ENCODE data around the gene TNFRSF1A.

The TNFRSF1A gene

GRCh38 chr12:6327229-6328041 is 14.4 kb downstream of the TNFRSF1A start:
- H3K4me3 ChIP-seq (replicated peaks in 1 of 2; ENCODE audit: low read depth in 2 of 2, low read length in 2 of 2) = no peak overlapping the region
- DNase-seq (ENCODE audit: low read depth in 2 of 2) = peak; percentile 42 to 44
- TF ChIP-seq, protein P1, sequence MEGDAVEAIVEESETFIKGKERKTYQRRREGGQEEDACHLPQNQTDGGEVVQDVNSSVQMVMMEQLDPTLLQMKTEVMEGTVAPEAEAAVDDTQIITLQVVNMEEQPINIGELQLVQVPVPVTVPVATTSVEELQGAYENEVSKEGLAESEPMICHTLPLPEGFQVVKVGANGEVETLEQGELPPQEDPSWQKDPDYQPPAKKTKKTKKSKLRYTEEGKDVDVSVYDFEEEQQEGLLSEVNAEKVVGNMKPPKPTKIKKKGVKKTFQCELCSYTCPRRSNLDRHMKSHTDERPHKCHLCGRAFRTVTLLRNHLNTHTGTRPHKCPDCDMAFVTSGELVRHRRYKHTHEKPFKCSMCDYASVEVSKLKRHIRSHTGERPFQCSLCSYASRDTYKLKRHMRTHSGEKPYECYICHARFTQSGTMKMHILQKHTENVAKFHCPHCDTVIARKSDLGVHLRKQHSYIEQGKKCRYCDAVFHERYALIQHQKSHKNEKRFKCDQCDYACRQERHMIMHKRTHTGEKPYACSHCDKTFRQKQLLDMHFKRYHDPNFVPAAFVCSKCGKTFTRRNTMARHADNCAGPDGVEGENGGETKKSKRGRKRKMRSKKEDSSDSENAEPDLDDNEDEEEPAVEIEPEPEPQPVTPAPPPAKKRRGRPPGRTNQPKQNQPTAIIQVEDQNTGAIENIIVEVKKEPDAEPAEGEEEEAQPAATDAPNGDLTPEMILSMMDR (IDR thresholded peaks at IDR 0.05; ENCODE audit: low read depth, low read length) = no peak

- peak; percentile 76 to 77 for DNase-seq (ENCODE audit: low read depth in 2 of 2)
- TF ChIP-seq, protein P1 (IDR thresholded peaks at IDR 0.05; ENCODE audit: low read depth, low read length) = peak; percentile 51
- no peak overlapping the region for H3K4me3 ChIP-seq (replicated peaks in 1 of 2; ENCODE audit: low read depth in 2 of 2, low read length in 2 of 2)
Observed at GRCh38 chr12:6326316-6327228, 15.3 kb downstream of the TNFRSF1A start.

DNA sequence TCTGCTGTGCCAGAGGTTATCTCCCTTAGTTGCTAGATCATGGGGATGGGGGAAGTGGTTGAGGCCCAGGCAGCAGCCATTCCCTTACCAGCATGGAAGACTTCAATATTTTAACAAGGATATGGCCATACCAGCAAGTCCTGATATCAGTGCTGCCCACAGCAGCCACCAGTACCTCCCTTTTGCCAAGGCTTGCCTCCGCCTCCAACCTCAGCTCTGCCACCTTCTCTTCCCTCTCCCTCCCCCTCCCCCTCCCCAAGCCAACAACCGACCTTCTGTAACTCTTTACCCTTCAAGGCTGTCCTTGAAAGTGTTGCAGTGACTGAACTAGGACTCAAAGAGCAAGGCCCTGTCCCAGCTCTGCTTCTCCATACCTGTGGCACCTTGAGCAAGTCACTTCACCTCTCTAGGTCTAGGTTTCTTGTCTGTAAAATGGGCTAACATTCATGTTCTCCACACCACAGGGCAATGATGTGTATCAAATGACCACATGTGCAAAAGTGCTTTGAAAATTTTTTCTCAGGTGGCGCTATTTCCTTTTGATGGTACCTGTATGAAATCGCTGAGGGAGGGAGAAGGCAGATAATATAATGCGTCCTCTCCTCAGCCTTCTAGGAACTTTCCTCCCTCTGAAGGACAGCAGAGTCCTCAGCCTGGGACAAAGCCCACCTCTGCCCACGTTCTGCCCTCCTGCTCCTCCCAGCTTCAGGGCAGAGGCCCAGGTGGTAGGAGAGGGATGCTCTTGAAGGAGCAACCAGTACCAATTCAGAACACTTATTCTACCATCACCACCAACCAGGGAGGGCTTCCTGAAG is 16.7 kb downstream of the TNFRSF1A start:
- DNase-seq (ENCODE audit: low read depth in 2 of 2) = peak; percentile 14 to 41
- TF ChIP-seq, protein P1 (IDR thresholded peaks at IDR 0.05; ENCODE audit: low read depth, low read length) = no peak
- no peak overlapping the region for H3K4me3 ChIP-seq (replicated peaks in 1 of 2; ENCODE audit: low read depth in 2 of 2, low read length in 2 of 2)

DNA sequence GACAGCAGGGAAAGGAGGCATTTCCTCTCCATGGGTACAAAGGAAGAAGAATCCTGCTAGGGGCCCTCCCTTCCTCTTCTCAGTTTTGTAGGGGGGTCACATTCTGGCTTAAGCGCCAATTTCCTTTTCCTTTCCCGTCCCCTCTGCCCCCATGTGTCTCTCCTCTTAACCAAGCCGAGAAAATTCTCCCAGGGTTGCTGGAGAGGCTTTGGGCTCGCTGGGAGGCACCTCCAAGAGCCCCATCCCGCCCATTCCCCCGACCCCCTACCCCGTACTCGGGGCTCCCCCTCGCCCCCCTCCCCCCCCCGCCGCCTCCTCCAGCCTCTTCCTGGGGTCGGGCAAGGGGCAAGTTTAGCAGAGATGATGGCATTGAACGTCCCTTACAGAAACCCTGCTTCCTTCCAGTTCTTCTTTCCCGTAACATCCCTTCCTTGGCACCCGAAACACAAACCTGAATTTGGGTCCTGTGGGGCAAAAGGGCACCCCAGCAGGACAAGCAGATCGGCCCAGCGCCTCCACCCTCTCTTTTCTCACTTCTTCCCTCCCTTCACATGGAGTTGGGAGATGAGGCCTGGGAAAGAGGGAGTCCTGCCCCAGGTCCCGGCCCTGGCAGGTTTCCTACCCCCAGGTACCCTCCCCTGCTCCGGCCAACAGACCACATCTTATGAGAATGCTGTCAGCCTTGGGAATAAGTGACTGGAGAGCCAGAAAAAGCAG is 17.7 kb downstream of the TNFRSF1A start:
- TF ChIP-seq, protein P1 (IDR thresholded peaks at IDR 0.05; ENCODE audit: low read depth, low read length) = no peak
- peak in 1 of 2 donors; percentile 12 for DNase-seq (ENCODE audit: low read depth in 2 of 2)
- H3K4me3 ChIP-seq (replicated peaks in 1 of 2; ENCODE audit: low read depth in 2 of 2, low read length in 2 of 2) = no peak overlapping the region

DNA sequence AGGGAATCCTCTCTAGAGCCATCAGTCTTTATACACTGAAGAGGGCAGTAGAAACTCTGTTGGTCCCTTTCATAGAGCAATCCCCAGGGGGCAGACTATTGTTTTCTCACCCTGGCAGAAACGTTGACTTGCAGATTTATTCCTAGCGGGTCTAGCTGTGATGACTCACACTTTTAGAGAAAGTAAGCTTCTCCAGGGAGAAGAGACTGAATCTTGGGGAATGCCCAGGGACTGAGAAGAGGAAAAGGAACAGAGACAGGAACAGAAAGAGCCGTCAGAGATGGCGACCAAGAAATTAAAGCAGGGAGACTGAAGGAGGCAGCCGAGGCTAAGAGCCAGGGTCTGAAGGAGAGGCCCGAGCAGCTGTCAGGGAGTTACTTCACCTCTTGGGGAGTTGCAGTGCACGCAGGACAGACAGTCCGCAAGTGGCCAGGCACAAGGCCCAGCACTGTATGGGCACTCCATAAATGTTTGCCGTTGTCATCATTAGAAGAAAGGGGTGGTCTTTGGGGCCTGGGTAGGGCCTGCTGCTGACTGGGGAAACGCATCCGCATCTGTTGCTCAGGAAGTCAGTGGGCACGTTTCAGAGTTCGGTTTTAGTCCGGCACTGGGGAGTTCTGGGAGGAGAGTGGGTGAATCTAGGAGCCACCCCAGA is 18.4 kb downstream of the TNFRSF1A start:
- TF ChIP-seq, protein P1 (IDR thresholded peaks at IDR 0.05; ENCODE audit: low read depth, low read length) = peak; percentile 53
- H3K4me3 ChIP-seq (replicated peaks in 1 of 2; ENCODE audit: low read depth in 2 of 2, low read length in 2 of 2) = peak overlapping the region in 1 of 2 donors; percentile 14
- peak; percentile 97 to 98 for DNase-seq (ENCODE audit: low read depth in 2 of 2)

All from cardiac fibroblast (primary cell).